IPS-20b (cell line): ENCODE data around the gene ROBO4.

Experiments used
- H3K27ac ChIP-seq: one replicate; pipeline ENCODE4 v1.5.1; 2013; ENCODE audit warnings: low read length
- H3K27me3 ChIP-seq: 2 replicates; pipeline ENCODE4 v1.6.1; 2013; ENCODE audit warnings: mild to moderate bottlenecking, low read length, inconsistent platforms; ENCODE audit not compliant: insufficient read depth
- H3K36me3 ChIP-seq: 2 replicates; pipeline ENCODE4 v1.6.1; 2013; ENCODE audit warnings: low read depth, mild to moderate bottlenecking, inconsistent platforms, low read length, moderate library complexity; ENCODE audit not compliant: insufficient read depth
- H3K4me1 ChIP-seq: 2 replicates; pipeline ENCODE4 v1.6.1; 2013; ENCODE audit warnings: mild to moderate bottlenecking, control low read depth, inconsistent platforms, low read length, moderate library complexity; ENCODE audit not compliant: insufficient read depth
- H3K4me3 ChIP-seq: 2 replicates; pipeline ENCODE4 v1.5.1; 2013; ENCODE audit warnings: mild to moderate bottlenecking, low read length, inconsistent platforms
- H3K9ac ChIP-seq: 2 replicates; pipeline ENCODE4 v1.6.1; 2013; ENCODE audit warnings: low read depth, mild to moderate bottlenecking, inconsistent platforms, low read length, moderate library complexity
- H3K9me3 ChIP-seq: 2 replicates; pipeline ENCODE4 v1.6.1; 2013; ENCODE audit warnings: mild to moderate bottlenecking, low read depth, low read length, inconsistent platforms; ENCODE audit not compliant: insufficient read depth

Gene ROBO4

DNA sequence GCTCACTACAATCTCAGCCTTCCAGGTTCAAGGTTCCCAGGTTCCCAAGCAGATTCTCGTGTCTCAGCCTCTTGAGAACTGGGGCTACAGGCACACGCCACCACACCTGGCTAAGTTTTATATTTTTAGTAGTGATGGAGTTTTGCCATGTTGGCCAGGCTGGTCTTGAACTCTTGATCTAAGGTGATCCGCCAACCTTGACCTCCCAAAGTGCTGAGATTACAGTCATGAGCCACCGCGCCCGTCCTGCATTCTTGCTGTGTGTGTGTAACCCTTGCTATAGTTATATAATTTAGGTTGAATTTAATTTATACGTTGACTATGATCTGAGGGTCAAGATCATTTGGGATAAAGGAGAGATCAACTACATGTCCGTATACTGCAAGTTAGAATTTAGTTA lies 61.7 kb downstream of the ROBO4 start:
- Histone ChIP-seq H3K36me3 (no peaks in the 10 kb centered on the region), H3K9me3 (no peaks in the 10 kb centered on the region; the same call in 1 of the 2 replicates), H3K4me3 (no peak overlapping the region), H3K9ac (no peak overlapping the region), H3K27ac (no peak overlapping the region), H3K27me3 (peaks cover 58% of the 10 kb centered on the region), H3K4me1 (no peaks in the 10 kb centered on the region; the same call in 1 of the 2 replicates)

DNA sequence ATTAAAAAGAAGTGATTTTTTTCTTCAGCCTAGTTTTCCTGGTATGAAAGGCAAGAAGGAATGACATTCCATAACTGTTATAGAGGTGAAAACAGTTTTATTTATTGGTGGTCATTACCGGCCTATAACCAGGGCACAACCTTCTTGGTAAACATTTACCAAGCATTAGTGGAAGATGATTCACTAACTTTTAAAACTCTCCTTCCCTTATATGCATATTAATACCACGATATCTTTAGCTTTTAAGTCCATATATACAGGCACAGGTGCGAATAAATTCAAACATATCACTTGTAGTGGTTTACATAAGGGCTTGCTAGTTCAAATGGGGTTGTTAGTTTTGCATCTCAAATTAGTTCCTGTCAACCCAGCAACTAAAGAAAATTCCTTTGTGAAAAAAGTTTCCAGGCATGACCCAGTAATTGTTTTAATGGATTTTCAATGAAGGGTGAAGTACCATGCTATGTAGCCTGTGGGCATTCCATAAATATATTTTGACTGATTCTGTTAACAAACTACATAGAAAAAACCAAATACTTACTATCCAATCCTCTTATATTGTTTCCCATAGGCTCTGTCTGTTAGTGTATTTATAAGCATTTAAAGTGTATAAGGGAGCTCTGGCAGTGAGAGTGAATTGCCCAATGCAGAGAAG lies 63.0 kb downstream of the ROBO4 start:
- Histone ChIP-seq H3K4me1 (no peaks in the 10 kb centered on the region; the same call in 1 of the 2 replicates), H3K9me3 (no peaks in the 10 kb centered on the region), H3K36me3 (no peaks in the 10 kb centered on the region), H3K27ac (no peak overlapping the region), H3K27me3 (peaks cover 45% of the 10 kb centered on the region), H3K4me3 (no peak overlapping the region), H3K9ac (no peak overlapping the region)
